HG02678 (cell line): ENCODE measurements around the gene VIPR2.

Experiments used
- ATAC-seq: cut with Tn5 transposase; IDR thresholded peaks from one replicate; pipeline ENCODE4 v1.9.1; 2021; ENCODE audit warnings: mild to moderate bottlenecking, moderate library complexity; ENCODE audit not compliant: unreplicated experiment

Gene VIPR2

DNA sequence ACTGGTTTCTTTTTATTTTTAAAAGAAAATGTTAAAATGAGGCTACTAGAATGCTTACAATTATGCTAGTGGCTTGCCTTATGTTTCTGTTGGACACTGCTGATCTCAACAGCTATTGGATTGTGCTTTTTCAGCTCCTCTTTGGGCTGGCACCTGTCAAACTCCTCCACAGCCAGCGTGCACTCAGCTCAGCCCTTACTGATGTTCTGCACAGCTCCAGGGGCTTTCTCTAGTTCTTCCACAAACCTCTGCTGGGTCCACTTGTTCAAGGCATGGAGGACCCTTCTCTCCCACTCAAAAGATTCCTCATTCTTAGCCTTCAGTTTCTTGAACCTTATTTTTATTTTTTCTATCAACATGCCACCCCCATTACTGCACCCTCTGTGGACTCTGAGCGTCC, 96.0 kb downstream of the VIPR2 start:
- no peak for ATAC-seq

DNA sequence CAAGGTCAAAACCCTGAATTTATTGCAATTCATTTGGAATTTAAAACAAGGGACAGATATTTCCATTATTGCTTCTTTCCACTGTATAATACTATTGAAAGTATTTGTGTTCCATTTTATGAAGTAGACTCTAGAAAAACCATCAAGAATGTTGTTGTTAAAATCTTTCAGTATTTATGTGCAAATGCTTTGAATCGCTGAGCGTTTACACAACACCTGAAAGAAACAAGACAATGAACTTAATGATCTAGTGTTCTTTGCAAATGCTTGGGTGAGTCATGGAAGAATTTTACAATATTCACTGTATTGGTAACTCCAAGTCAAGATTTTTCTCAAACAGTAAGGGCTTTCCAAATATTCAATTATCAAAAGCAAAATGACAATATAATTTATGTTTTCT, 97.1 kb downstream of the VIPR2 start:
- ATAC-seq: no peak

DNA sequence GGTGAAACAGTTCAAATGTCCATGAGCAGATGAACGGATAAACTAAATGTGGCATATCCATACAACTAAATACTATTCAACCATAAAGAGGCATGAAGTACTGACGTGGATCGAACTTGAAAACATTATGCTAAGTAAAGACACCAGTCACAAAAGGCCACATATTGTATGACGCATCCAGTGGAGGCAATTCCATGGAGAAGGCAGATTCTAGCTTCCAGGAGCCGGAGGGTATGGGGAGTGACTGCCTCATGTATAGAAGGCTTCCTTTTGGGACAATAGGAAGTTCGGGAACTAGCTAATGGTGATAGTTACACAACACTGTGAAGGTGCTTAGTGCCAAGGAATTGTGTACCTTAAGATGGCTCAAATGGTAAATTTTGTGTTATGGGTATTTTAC, 98.4 kb downstream of the VIPR2 start:
- no peak for ATAC-seq

DNA sequence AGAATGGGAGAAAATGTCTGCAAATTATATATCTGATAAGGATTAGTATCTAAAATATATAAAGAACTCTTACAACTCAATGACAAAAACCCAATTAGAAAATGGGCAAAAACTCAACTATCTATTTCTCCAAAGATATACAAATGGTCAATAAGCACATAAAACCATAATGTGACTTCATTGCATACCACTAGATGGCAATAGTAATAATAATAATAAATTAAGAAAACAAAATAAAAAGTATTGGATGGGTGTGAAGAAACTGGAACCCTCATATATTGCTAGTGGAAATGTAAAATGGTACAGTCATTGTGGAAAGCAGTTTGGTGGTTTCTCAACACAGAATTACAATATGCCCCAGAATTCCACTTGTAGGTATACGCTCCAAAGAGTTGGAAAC, 98.8 kb downstream of the VIPR2 start:
- no peak for ATAC-seq

DNA sequence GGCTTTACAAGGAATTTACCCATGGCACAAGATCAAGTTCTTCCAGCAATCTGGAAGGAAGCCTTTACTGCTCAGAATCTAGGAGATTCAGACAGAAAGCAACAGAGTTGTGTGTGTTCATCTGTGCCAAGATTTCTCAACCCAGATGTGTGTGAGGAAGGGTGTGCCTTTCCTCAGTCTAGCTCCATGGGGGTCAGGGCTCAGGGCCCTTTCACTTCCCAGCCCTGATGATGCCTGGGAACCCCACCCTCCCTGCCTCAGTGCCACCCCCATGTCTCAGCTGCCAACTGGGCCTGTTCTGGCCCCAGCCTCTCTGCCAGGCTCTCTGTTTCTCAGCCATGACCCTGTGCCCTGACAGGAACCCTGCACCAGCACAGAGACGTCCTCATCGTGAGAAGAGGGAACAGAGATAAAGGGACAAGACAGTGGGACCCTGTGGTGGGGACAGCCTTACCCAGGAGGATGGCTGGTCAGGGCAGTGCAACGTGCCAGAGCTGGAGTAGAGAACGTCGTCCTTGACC, 102.0 kb downstream of the VIPR2 start:
- no peak for ATAC-seq

DNA sequence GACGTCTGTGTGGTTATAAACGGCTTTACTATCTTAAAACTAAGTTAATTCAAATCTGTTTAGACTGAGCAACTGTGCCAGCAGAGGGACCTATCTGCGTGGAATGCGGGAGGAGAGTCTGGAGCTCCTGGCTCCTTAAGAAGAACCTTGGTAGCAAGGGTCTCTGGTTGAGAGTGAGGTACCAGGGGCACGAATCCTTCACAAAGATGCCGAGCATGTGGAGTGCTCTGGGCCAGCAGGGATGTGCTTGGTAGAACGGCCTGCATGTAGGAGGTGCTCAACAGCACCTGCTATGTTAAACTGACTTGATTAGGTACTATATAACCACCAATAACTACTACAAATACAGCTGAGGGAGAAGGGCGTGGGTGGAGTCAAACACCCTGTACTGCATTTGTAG, 102.6 kb downstream of the VIPR2 start:
- no peak for ATAC-seq

DNA sequence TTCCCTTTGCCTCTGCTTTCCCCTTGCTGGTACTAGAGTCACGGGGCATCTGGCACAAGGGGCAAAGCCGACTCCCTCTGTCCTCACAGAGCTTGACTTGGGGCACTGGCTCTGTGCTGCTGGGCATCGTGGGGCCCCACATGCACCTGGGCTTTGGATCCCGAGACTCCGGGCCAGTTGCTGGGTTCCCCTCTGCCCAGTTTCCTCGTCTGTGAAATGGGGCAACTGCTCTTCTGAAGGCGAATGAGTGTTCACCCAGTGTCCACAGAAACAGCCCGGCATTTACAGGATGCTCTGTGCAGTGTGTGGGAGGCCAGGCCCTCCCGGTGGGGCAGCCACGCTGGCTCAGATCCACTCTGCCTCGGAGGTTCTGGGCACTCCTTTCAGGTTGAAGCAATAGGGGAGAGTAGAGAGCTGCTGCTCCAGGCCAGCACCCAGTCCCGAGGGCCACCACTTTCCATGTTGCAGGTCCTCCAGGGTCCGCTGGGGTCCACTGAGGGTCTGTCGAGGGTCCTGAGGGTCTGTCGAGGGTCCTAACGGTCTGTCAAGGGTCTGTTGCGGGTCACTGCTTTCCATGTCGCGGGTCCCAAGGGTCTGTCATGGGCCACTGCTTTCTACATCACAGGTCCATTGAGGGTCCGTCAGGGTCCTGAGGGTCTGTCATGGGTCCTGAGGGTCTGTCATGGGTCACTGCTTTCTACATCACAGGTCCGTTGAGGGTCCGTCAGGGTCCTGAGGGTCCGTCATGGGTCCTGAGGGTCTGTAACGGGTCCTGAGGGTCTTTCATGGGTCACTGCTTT, 103.6 kb downstream of the VIPR2 start:
- ATAC-seq: no peak

DNA sequence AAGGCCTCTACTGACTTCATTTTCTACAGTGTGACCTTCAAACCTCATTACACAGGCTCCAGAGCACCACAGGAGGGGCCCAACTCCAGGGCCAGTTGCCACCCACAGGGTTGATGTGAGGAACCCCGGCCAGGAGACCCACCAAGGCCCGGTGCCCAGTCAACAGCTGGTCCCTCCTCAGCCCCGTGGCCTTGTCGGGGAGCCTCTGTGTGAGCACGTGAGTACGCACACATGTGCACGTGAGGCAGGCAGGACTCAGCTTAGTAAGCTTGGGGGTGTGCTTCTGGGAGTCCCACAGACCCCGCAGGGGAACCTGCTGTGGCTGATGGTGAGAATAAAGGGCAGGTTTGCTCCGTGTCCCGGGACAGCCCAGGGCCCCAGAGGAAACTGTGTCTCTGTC, 104.5 kb downstream of the VIPR2 start:
- no peak for ATAC-seq

DNA sequence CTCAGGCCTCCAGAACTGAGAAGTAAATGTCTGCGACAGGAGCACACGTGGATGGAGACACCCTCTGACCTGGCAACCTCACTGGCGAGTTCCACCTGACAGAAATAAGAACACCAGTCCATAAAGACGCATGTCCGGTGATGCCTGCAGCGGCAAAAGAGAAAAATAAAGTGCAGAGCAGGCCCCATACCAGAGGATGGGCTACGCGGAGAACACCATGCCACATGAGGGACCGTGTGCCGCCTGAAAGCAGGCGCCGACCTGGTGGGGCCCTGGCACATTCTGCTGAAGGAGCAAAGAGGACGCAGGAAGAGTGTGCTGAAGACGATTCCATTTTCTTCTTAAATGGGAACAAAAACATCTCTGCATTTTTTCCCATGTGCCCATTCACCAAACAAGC, 105.0 kb downstream of the VIPR2 start:
- no peak for ATAC-seq

DNA sequence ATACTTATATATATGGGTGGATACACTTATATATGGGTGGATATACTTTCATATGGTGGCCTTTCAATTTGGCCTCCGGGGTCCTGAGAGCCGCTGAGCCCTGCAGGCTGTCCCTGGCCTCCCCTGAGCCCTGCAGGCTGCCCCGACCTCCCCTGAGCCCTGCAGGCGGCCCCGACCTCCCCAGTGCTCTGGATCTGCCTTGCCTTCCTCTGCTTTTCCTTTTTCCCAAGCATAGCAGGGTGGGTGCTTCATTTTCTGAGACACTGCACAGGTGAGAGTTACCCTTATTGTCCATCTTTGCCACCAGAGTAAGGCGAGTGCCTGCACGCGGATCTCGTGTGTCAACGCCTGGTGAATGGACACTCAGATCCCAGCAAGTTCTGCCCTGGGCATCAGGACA, 106.6 kb downstream of the VIPR2 start:
- ATAC-seq: no peak

DNA sequence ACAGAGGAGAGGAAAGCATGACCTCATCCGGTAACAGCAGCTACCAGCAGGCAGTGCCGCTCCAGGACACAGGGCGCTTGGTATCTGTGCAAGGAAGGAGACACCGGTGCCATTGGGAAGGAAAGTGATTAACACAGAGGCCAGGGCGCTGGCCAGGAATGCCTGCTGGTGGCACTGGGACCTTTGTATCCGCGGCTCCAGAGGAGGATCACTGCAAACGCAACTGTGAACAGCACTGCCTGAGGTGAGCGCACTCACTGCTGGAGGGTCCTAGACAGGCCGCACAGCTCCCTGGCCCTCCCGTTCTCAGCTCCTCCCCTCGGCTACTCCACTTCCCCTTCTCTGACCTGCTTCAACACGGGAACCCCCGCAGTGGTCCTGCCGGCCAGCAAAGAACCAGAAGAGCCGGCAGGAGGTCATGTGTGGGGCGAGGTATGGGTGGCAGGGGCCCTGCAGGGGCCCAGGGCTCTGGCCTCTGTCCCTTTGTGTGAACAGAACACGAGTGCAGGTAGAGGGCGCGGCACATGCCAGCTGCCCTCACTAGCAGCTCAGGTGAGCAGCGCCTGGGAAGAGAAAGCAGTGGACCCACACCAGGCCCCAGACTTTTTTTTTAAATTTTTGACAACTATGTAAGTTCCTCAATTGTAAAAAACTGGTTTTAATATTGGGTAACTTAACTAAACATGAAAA, 107.6 kb downstream of the VIPR2 start:
- no peak for ATAC-seq

DNA sequence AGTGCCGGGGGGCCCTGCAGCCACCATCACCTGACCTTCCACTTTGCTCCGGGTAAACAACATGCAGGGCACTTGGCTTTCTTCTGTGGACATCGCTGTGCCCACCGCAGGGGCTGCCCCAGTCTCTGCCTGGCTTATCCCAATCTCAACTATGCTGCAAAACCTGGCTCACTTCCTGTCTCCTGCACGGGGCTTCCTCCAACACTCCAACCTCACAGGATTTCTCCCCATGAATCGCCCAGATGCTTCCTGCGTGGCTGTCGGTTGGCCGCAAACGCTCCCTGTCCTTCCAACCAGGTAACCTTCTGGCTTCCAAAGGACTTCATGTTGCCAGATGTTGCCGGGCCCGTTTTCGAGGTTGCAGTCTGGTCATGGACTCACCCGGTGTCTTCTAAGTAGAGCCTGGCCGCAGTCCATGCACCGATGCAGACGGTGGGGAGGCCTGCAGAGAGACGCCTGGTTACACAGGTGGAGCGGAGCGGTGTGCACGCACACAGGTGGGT, 109.0 kb downstream of the VIPR2 start:
- ATAC-seq: no peak

DNA sequence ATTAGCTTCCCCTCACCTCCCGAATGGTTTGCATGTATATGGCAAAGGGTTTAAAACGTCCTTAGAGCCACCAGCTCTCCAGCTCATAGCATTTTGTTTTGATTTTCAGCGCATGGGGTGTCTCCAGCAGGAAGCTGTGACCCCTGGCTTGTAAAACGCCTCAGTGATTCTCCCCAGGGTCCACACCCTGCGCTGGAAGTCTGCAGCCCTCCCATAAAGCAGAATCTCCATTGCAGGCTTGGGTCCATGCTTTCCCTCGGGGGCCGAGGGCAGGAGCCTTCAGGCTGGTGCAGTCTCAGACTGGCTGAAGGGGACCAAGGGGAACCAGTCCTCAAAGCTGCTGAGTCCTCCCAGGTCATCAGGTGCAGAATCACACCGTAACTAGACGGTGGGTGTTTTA, 109.7 kb downstream of the VIPR2 start:
- no peak for ATAC-seq

DNA sequence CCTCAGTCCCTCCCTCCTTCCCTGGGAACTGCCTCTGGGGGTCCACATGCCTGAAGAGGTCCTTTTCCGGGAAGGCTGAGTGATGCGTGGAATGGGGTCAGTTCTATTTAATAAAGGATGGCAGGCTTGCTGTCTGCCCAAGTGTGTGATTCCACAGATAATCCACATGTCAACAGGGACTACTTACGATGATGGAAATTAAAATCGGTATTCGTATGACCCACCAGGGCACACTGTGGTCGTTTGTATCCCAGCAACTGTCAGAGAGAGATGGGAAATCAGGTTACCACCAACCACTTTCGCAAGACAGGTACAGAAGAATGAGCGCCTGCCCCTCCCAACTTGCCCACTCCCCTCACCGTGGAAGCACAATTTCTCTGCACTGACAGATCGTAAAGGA, 110.3 kb downstream of the VIPR2 start:
- ATAC-seq: no peak

DNA sequence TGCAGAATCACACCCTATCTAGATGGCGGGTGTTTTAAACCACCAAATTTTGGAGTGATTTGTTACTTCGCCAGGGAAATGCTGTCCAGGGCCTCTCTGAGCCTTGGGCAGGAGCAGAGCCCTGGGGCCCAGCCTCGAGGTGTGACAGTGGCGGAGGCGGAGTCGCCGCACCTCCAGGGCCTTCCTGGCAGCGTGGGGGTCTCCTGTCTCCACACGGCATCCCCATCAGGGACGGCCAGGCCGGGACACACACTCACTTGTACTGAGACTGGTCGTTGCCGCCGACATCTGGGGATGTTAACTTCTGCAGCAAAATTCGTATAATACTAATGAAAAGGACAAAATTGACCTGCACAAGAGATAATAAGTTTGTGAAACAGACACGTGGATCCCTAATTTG, 110.7 kb downstream of the VIPR2 start:
- no peak for ATAC-seq

DNA sequence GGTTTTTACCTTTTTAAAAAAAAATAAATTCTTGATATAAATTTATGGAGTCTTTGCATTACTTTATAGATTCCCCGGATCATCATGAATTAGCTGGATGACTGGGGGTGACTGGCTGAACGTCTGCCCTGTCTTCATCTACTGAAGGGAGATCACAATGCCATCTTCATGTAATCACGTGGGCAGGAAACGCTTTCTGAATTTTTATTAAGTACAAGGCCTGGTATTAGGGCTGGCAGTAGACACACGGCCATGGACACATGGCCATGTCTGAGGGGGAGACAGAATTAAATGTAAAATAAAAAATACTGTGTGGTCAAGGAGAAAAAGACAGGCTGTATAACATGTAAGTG, 111.2 kb downstream of the VIPR2 start:
- ATAC-seq: no peak

DNA sequence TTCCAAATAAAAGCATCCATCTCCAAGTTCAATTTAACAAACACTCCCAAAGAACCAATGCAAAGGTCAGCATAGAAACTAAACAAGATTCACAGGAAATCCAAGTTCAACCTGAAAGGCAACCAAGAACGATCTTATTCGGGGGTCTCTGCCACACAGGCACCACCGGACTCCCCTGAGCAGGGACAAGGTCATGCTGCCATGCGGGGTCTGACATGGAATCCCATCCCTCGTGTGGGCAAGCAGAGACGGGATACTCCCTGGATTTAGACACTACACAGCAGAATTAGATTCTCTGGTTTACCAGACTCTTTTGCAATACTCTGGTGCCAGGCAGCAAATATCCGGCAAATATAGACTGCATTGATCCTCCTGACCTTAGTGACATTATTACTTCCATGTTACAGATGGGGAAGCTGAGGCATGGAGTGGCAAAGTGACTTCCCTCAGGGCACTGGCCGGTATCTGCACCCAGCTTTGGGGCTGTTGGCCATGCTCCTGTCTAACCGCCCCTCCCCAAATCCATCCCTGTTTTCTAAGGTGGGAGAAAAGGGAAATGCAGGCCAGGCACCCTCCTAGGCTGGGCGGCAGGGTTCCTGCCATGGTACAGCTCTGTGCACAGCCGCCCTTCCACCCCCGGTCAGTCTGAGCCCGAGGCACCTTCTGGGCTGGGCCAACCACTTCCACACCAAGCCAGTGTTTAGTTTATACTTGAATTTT, 111.8 kb downstream of the VIPR2 start:
- ATAC-seq: no peak

DNA sequence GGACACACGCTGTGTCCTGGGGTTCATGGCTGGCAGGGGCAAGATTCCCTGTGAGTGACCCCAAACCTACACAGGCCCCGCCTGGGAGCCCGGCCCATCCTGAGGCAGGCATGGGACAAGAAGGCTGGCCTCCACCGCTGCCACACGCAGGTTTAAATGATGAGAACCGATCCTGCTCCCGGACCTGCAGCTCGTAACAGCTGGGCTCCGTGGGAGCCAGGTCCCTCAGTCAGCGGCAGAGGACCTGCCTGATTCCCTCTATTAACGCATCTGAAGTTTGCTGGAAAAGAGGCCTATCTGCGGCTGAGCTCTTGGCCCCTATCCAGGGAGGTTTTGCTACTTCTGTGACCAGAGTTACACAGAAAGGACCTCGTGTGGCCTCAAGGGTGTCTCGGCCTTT, 112.3 kb downstream of the VIPR2 start:
- ATAC-seq: no peak

DNA sequence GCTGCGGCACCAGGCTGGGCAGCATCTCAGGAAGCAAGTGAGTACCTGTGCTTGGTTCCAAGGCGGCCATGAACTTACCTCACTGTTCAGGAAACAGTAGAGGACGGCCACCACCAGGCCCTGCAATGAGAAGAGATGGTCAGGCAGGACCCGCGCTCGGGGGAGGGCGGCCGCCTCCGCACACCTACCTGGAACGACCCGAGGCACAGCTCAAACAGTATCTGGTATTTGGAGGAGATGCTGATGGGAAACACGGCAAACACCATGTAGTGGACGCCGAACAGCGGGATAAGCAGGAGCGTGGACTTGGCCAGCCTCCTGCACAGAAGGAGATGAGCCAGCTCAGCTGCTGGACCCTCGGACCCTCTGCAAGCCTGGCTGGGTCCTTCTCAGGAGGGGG, 112.9 kb downstream of the VIPR2 start:
- ATAC-seq: no peak

DNA sequence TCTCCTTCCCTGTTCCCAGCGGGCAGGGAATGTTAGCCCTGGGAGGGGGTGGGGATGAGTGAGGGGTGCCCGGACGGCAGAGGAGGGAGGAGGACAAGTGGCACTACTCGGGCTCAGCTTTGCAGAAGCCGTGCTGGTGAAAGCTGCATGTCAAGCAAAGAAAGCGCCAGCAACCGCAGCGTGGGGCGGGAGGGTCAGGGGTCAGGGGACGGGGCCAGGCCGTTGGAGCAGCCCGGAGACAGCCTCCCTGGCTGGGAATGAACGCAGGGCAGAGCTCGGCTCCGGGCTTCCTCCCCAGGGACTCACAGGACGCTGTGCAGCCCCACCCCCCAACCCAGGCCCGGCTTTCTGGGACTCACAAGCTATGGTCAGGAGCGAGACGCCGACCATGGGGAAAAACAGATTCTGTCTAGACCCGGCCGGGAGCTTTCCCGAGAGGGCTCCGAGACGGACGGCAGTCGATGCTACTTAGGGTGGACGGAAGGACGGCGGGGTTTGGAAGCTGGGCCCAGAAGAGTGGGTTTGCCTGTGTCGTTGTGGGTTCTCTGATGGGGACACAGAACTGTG, 113.4 kb downstream of the VIPR2 start:
- no peak for ATAC-seq

DNA sequence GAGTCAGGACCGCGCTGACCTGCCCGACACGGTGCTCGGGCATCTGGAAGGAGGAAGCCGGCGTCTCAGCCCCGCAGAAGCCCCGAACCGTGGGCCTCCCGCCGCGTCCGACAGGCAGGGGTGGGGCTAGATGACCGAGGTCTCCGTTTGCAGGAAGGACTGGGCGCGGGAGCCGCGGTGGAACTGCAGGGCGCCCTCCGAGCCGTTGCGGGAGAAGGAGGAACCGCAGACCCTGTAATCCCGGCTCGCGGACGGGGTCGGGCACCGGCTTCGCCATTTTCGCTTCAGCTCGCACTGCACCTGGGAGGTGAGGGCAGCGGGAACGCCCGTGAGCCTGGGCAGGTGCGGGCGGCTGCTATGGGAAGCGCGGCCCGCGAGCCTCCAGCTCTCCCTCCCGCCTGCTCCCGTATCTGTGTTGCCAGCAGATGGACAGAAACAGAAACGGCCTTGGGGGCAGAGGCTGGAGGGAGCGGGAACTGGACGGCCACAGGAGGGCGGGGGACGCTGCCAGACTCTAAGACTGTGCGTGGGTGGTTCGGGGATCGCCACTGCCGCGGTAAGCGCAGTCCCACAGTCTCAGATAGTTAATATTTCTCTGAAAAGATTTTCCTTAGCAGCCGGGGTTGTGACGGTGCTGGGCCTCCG, 114.1 kb downstream of the VIPR2 start:
- ATAC-seq: peak; percentile 54
